Hepatocyte (in vitro differentiated cells): Measurements from ENCODE around the gene GLT6D1. TPM values are rescaled to one million over a fixed set of nuclear protein-coding genes. Genes with fewer than 3 reads are reported as not detected.

ENCODE experiments used
- DNase-seq: peaks from one replicate; pipeline ENCODE4 v3.0.0-alpha.2; 2016; ENCODE audit warnings: low spot score
- H2AFZ ChIP-seq: fragments of 200-600 bp; sonication (generic); 2 replicates; pipeline ENCODE4 v1.6.0; 2016; ENCODE audit warnings: antibody characterized with exemption, mild to moderate bottlenecking
- H3K27ac ChIP-seq: fragments of 200-600 bp; sonication (generic); 2 replicates; pipeline ENCODE4 v1.5.1; 2016; ENCODE audit warnings: mild to moderate bottlenecking
- H3K27me3 ChIP-seq: fragments of 200-600 bp; sonication (generic); 2 replicates; pipeline ENCODE4 v1.6.1; 2016
- H3K36me3 ChIP-seq: fragments of 200-600 bp; sonication (generic); replicated peaks from 2 replicates; pipeline ENCODE4 v1.5.1; 2016; ENCODE audit warnings: low read depth; ENCODE audit not compliant: insufficient read depth
- H3K4me1 ChIP-seq: fragments of 200-600 bp; sonication (generic); 2 replicates; pipeline ENCODE4 v1.5.1; 2016; ENCODE audit warnings: mild to moderate bottlenecking, moderate library complexity; ENCODE audit not compliant: insufficient read depth
- H3K4me2 ChIP-seq: fragments of 200-600 bp; sonication (generic); 2 replicates; pipeline ENCODE4 v1.6.0; 2016
- H3K4me3 ChIP-seq: fragments of 200-600 bp; sonication (generic); 2 replicates; pipeline ENCODE4 v1.5.1; 2016; ENCODE audit warnings: mild to moderate bottlenecking
- H3K79me2 ChIP-seq: fragments of 200-600 bp; sonication (generic); 2 replicates; pipeline ENCODE4 v1.6.0; 2017; ENCODE audit warnings: mild to moderate bottlenecking
- H3K9me2 ChIP-seq: fragments of 200-600 bp; sonication (generic); replicated peaks from 2 replicates; pipeline ENCODE4 v1.6.0; 2017; ENCODE audit warnings: mild to moderate bottlenecking; ENCODE audit not compliant: insufficient read depth
- H3K9me3 ChIP-seq: fragments of 200-600 bp; sonication (generic); 2 replicates; pipeline ENCODE4 v1.5.1; 2016; ENCODE audit warnings: low read depth, mild to moderate bottlenecking
- H4K20me1 ChIP-seq: fragments of 200-600 bp; sonication (generic); 2 replicates; pipeline ENCODE4 v1.6.0; 2016; ENCODE audit warnings: mild to moderate bottlenecking; ENCODE audit not compliant: insufficient read depth, poor library complexity, severe bottlenecking
- CTCF ChIP-seq: fragments of 200-600 bp; sonication (generic); IDR thresholded peaks from 2 replicates; pipeline ENCODE4 v1.5.1; 2016; ENCODE audit warnings: antibody characterized with exemption, mild to moderate bottlenecking; ENCODE audit not compliant: poor library complexity
- EZH2 ChIP-seq: fragments of 200-600 bp; sonication (generic); IDR thresholded peaks from 2 replicates; pipeline ENCODE4 v1.6.1; 2016; ENCODE audit warnings: antibody characterized with exemption, mild to moderate bottlenecking, borderline replicate concordance
- EZH2phosphoT487 ChIP-seq: fragments of 200-600 bp; sonication (generic); IDR thresholded peaks from one replicate; pipeline ENCODE4 v1.6.1; 2018; ENCODE audit warnings: antibody characterized with exemption, mild to moderate bottlenecking, low read depth, moderate library complexity; ENCODE audit not compliant: unreplicated experiment, severe bottlenecking
- WGBS: methylation state at CpG from one replicate; pipeline ENCODE4 v1.1.6; 2016; ENCODE audit warnings: low lambda C conversion rate; ENCODE audit errors: missing lambda C conversion rate; 5-methylcytosine and 5-hydroxymethylcytosine counted together
- polyA plus RNA-seq: library from polyadenylated mRNA; unstranded; fragments of >200 nt; fragmentation: Nextera tagmentation; extraction: Ambion mirVana; gene quantifications from 2 replicates; pipeline ENCODE4 v1.2.1, GENCODE V29; 2016
- total RNA-seq: library from RNA; depleted of rRNA; stranded (reverse); fragments of >200 nt; gene quantifications from 2 replicates; pipeline ENCODE4 v1.2.3, GENCODE V29; 2014

Gene GLT6D1
- total and polyA plus RNA-seq, 2 experiments from 2014 or later, result 0.20 TPM; not detected in 1

DNA sequence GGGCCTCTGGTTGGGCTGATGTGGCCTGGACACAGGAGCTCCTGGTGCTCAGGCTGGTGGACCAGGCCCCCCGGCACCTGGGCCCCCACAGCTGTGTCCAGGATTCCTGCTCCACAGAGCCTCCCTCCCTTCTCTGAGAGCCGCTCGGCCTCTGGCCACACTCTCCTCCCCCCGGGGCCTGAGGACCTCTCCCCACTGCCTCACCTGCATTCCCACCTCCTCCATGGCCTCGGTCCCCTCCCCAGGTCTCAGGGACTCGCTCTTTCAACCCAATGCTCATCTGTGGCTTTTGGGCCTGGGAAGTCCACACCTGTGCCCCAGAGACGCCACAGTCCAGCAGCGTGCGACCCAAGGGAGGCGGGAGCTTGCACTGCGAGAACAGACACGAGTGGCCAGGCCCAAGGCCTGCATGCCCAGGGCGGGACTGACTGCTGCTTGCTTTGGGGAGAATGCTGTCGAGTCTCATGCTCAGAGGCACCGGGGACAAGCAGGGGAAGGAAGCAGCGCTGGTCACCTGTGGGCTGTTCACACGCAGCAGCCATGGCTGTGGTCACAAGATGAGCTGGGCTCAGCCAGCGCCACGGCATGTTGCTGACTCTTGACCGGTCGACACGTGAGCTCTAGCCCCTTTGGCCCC is 63.2 kb downstream of the GLT6D1 start:
- Histone ChIP-seq H3K9me3 (no peaks in the 10 kb centered on the region), H3K4me3 (no peak overlapping the region), H3K27me3 (no peaks in the 10 kb centered on the region), H4K20me1 (no peaks in the 10 kb centered on the region), H3K9me2 (no peaks in the 10 kb centered on the region), H3K79me2 (no peaks in the 10 kb centered on the region), H3K27ac (no peak overlapping the region), H3K4me1 (no peaks in the 10 kb centered on the region), H3K36me3 (no peaks in the 10 kb centered on the region), H3K4me2 (no peak overlapping the region), H2AFZ (no peak overlapping the region)
- TF ChIP-seq EZH2phosphoT487 (no peak), EZH2 (no peak), CTCF (no peak)
- WGBS, result 93% methylated on average over 21 of the region's 22 CpGs
- DNase-seq, result peak; percentile 3

DNA sequence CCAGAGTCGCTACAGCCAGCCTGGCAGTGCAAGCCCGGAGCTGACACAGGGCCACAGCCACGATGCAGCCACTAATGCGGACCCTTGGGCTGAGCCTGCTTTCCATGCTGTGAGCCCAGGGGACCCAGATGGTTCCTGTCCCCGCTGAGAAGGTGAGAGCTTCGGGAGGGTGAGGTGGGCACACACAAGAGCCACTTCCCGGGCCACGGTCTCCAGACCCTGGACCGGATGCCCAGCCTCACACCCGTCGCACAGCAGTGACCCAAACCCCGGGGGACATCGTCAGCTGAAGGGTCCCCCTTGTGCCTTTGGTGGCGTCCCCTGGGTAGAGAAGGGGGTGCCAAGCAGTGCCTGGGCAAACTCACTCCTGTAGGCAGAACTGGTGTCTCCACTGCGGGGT is 64.4 kb downstream of the GLT6D1 start:
- H3K27me3 ChIP-seq, result no peaks in the 10 kb centered on the region
- TF ChIP-seq EZH2phosphoT487, result no peak
- TF ChIP-seq CTCF, result no peak
- no peak for TF ChIP-seq EZH2
- H4K20me1 ChIP-seq, result no peaks in the 10 kb centered on the region
- H3K9me2 ChIP-seq, result no peaks in the 10 kb centered on the region
- no peak overlapping the region for H3K4me3 ChIP-seq
- no peak overlapping the region for H3K27ac ChIP-seq
- WGBS, result 94% methylated on average over 15 of the region's 15 CpGs
- H3K79me2 ChIP-seq, result no peaks in the 10 kb centered on the region
- no peak overlapping the region for H3K4me2 ChIP-seq
- no peaks in the 10 kb centered on the region for H3K9me3 ChIP-seq
- DNase-seq, result no peak
- no peaks in the 10 kb centered on the region for H3K36me3 ChIP-seq
- H3K4me1 ChIP-seq, result no peaks in the 10 kb centered on the region
- H2AFZ ChIP-seq, result no peak overlapping the region

GRCh38 chr9:135574331-135574730 is 65.0 kb downstream of the GLT6D1 start:
- Histone ChIP-seq H4K20me1 (no peaks in the 10 kb centered on the region), H3K4me1 (no peaks in the 10 kb centered on the region), H3K27ac (no peak overlapping the region), H3K36me3 (no peaks in the 10 kb centered on the region), H3K9me2 (no peaks in the 10 kb centered on the region), H3K79me2 (no peaks in the 10 kb centered on the region), H3K4me2 (no peak overlapping the region), H3K9me3 (no peaks in the 10 kb centered on the region), H3K27me3 (no peaks in the 10 kb centered on the region), H2AFZ (no peak overlapping the region), H3K4me3 (no peak overlapping the region)
- WGBS, result 85% methylated on average over 14 of the region's 14 CpGs
- DNase-seq, result no peak
- TF ChIP-seq CTCF, result no peak

Other genes with a start within 250 kb of the GLT6D1 start
- gene PPP1R26, start 159.8 kb downstream of the GLT6D1 start, total RNA-seq, result 12.5 and 15.6 TPM in 2 replicates
- gene PPP1R26, start 159.8 kb downstream of the GLT6D1 start, polyA plus RNA-seq, result 9.1 and 15.0 TPM in 2 replicates
- gene MRPS2, start 138.9 kb downstream of the GLT6D1 start, total RNA-seq, result 22.4 and 28.0 TPM in 2 replicates
- gene MRPS2, start 138.9 kb downstream of the GLT6D1 start, polyA plus RNA-seq, result 57.0 and 59.1 TPM in 2 replicates
- gene LCN1, start 118.1 kb downstream of the GLT6D1 start, total RNA-seq, result not detected in 2 replicates
- gene LCN1, start 118.1 kb downstream of the GLT6D1 start, polyA plus RNA-seq, result 0.63 TPM in 1 of 2 replicates, not detected in the other
- gene OBP2A, start 93.4 kb downstream of the GLT6D1 start, total RNA-seq, result not detected in 2 replicates
- not detected in 2 replicates for gene OBP2A, start 93.4 kb downstream of the GLT6D1 start, polyA plus RNA-seq
- not detected in 2 replicates for gene PAEP, start 77.8 kb downstream of the GLT6D1 start, total RNA-seq
- 1.8 TPM in 1 of 2 replicates, not detected in the other for gene PAEP, start 77.8 kb downstream of the GLT6D1 start, polyA plus RNA-seq
- gene LCN9, start 23.8 kb upstream of the GLT6D1 start, total RNA-seq, result 2.2 and 2.6 TPM in 2 replicates
- 13.4 and 21.6 TPM in 2 replicates for gene LCN9, start 23.8 kb upstream of the GLT6D1 start, polyA plus RNA-seq
- gene SOHLH1, start 59.9 kb upstream of the GLT6D1 start, total RNA-seq, result not detected in 2 replicates
- gene SOHLH1, start 59.9 kb upstream of the GLT6D1 start, polyA plus RNA-seq, result not detected in 2 replicates
- gene KCNT1, start 62.6 kb upstream of the GLT6D1 start, total RNA-seq, result 0.40 TPM in 1 of 2 replicates, not detected in the other
- gene KCNT1, start 62.6 kb upstream of the GLT6D1 start, polyA plus RNA-seq, result 0.27 TPM in 1 of 2 replicates, not detected in the other